Esophagus (tissue), 2 donors: ENCODE results near the gene ZNF705A. TPM values are rescaled to one million over a fixed set of nuclear protein-coding genes. Genes with fewer than 3 reads are reported as not detected.
"Not testable (repeated sequence)": the region's sequence is repeated elsewhere in the genome, so short reads cannot be mapped to it uniquely, and the experiment has no call there.

Experiments
- H3K27ac ChIP-seq, 2 donors: one replicate each; pipeline ENCODE4 v1.5.1; 2013; ENCODE audit warnings: low read depth in 2 of 2, mild to moderate bottlenecking in 2 of 2, inconsistent platforms in 1 of 2, low read length in 1 of 2, moderate library complexity in 1 of 2
- H3K27me3 ChIP-seq, 2 donors: one replicate each; pipeline ENCODE4 v1.6.1; 2013; ENCODE audit warnings: low read length in 2 of 2, control low read depth in 1 of 2, mild to moderate bottlenecking in 1 of 2; ENCODE audit not compliant: insufficient read depth in 2 of 2, control insufficient read depth in 1 of 2
- H3K36me3 ChIP-seq, 2 donors: one replicate each; pipeline ENCODE4 v1.6.1; 2013; ENCODE audit warnings: low read length in 1 of 2; ENCODE audit not compliant: control insufficient read depth in 2 of 2, insufficient read depth in 2 of 2
- H3K4me1 ChIP-seq, 2 donors: one replicate each; pipeline ENCODE4 v1.6.1; 2013; ENCODE audit warnings: low read length in 1 of 2; ENCODE audit not compliant: control insufficient read depth in 2 of 2, insufficient read depth in 2 of 2
- H3K4me3 ChIP-seq, 2 donors: one replicate each; pipeline ENCODE4 v1.5.1; 2013; ENCODE audit warnings: low read length in 2 of 2, mild to moderate bottlenecking in 2 of 2, low read depth in 1 of 2, moderate library complexity in 1 of 2
- H3K9me3 ChIP-seq, 2 donors: one replicate each; pipeline ENCODE4 v1.6.1; 2013; ENCODE audit warnings: mild to moderate bottlenecking in 2 of 2, low read depth in 1 of 2, low read length in 1 of 2, moderate library complexity in 1 of 2; ENCODE audit not compliant: control insufficient read depth in 2 of 2, insufficient read depth in 1 of 2
- WGBS, 2 donors: extraction: QIAGEN DNeasy Blood & Tissue Kit; methylation state at CpG; one replicate each; pipeline ENCODE4 v1.1.7; 2013; 5-methylcytosine and 5-hydroxymethylcytosine counted together
- polyA plus RNA-seq, 2 donors: library from polyadenylated mRNA; stranded (reverse); fragments of 200-250 nt; gene quantifications; one replicate each; pipeline ENCODE4 v1.2.3, GENCODE V29; 2013
- donor health status: healthy with polysubstance abuse.
- donor health status: Bipolar disorder and iron deficiency.

The ZNF705A gene
- polyA plus RNA-seq, 2 donors, result not detected

DNA sequence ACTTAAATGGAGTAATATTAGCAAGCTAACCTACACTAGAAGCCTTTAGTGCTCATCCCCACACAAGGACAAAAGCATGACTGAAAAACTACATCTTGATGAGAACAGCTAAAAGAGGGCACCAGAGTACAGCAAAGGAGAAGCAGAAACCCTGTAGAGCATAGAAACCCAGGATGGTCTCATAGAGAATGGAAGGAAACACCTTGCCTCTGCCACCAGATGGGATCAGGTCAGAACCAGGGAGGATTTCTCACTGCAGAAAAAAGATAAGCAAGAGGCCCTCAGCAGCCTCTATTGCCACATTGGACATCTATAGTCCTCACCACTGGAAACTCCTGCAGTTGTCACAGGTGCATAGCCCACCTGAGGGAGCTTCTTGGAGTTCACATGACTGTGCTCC is 13.6 kb upstream of the ZNF705A start:
- peaks cover 0 to 2% of the 10 kb centered on the region in 2 donors for H3K4me1 ChIP-seq
- H3K27ac ChIP-seq, result no peak overlapping the region
- H3K9me3 ChIP-seq, result no peaks in the 10 kb centered on the region
- no peak overlapping the region for H3K4me3 ChIP-seq
- no peaks in the 10 kb centered on the region for H3K36me3 ChIP-seq
- H3K27me3 ChIP-seq, result peaks cover 0 to 4% of the 10 kb centered on the region in 2 donors

DNA sequence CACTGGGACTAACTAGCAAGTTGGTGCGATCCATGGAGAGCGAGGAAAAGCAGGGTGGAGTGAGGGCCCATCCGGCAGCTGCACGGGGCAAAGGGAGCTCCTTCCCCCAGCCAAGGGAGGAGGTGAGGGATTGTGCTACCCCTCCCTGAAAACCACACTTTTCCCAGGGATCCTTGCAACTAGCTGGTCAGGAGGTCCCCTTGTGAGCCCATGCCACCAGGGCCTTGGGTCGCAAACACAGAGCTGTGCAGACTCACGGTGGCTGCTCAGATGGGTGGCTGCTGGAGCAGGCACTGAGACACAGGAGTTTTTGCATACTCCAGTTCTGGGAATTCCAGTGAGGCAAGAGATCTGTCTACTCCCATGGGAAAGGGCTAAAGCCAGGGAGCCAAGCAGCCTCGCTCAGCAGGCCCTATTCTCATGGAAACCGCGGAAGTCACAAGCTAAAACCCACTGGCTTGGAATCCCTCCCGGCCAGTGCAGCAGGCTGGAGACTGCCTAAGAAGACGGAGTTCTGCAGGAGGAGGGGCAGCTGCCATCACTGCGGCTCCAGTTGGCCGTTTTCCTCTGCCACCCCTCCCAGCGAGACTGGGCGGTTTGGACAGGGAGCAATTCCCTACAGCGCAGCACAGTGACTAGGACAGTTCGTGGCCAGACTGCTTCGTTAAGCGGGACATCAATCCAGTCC is 10.9 kb upstream of the ZNF705A start:
- Histone ChIP-seq H3K4me1 (peaks cover 0 to 2% of the 10 kb centered on the region in 2 donors), H3K27ac (no peak overlapping the region), H3K36me3 (no peaks in the 10 kb centered on the region), H3K4me3 (no peak overlapping the region), H3K9me3 (no peaks in the 10 kb centered on the region), H3K27me3 (peaks cover 0 to 4% of the 10 kb centered on the region in 2 donors)
- WGBS, 2 donors, result 51 to 52% methylated on average over 19 of the region's 19 CpGs

GRCh38 chr12:8146442-8146771 is 10.4 kb upstream of the ZNF705A start:
- Histone ChIP-seq H3K9me3 (no peaks in the 10 kb centered on the region), H3K27ac (no peak overlapping the region), H3K27me3 (peaks cover 0 to 4% of the 10 kb centered on the region in 2 donors), H3K4me1 (peaks cover 0 to 2% of the 10 kb centered on the region in 2 donors), H3K36me3 (no peaks in the 10 kb centered on the region), H3K4me3 (no peak overlapping the region)
- 58 to 61% methylated on average over 4 of the region's 4 CpGs for WGBS, 2 donors

DNA sequence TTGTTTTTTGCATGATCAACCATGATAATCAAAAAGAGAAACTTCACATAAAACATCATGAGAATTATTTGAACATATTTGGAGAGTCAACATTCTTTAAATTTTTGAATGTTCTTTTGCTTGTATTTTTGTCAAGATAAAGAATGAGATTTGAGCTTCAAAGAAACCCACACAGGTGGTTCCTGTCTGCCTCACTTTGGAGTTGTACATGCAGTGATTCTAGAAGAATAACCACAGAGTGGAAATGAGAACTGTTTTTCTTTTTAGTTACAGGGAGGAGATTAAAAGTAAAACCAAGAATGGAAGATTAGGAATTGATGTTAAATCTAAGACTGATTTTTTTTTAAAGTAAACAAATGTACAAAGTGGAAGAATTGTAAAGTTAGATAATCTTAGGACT is 2.3 kb upstream of the ZNF705A start:
- no peaks in the 10 kb centered on the region for H3K36me3 ChIP-seq
- no peak overlapping the region for H3K4me3 ChIP-seq
- H3K27ac ChIP-seq, result no peak overlapping the region
- no peaks in the 10 kb centered on the region for H3K9me3 ChIP-seq
- no peaks in the 10 kb centered on the region for H3K4me1 ChIP-seq
- H3K27me3 ChIP-seq, result peaks cover 0 to 2% of the 10 kb centered on the region in 2 donors

DNA sequence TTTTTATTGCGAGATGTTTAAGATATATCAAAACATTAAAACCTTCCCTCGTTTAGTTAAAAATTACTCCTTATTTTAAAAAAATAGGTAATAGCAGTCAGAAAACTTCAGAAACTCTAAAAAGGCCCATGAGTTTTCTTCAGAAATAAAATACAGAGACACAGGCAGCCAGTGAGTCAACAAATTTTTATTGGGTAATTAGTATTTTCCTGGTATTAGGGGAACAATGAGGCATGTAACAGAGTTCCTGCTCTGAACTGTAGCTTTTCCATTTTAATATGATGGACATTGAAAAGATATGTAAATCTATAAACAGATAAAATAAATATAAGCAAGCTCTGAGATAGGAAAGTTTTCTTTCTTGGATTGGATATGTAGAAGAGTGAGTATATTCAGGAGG is 399 bp upstream of the ZNF705A start:
- Histone ChIP-seq H3K9me3 (no peaks in the 10 kb centered on the region), H3K27me3 (peaks cover 0 to 2% of the 10 kb centered on the region in 2 donors), H3K4me3 (no peak overlapping the region), H3K27ac (no peak overlapping the region), H3K36me3 (no peaks in the 10 kb centered on the region), H3K4me1 (no peaks in the 10 kb centered on the region)
- WGBS, 2 donors, result 89 to 91% methylated on average over 2 of the region's 2 CpGs

DNA sequence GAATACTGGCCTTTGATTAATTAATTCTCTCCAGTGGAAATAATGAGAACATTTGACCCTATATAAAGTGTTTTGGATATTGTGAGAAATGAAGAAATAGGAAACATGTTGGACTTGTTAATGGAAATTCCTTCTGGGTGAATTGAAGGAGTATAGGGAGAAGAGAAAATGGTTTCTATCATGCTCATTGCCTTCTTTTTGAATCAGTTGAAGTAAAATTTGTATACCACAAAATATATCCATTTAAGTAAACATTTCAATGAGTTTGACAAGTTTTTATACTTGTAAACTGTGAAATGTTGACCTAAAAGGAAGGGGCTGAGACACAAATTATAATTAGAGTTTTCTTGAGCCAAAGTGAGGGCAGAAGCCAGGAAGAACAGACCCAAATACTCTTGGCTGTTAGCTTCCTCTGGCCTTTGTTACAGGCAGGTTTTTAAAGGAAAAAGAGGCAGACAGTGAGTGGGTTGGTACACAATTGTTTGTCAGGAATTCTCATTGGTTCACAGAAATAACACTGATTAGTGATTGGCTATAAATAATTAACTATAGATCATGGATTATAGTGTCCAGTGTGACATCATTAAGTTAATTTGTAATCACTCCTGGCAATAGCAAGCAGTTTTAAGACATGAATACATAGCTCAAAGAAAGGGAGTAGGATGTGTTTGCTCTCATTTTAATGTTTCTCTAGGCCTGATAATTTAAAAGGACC is 826 bp downstream of the ZNF705A start:
- Histone ChIP-seq H3K4me3 (no peak overlapping the region), H3K9me3 (no peaks in the 10 kb centered on the region), H3K36me3 (no peaks in the 10 kb centered on the region), H3K27me3 (peaks cover 0 to 2% of the 10 kb centered on the region in 2 donors), H3K4me1 (no peaks in the 10 kb centered on the region), H3K27ac (no peak overlapping the region)

GRCh38 chr12:8172911-8173310 is 16.1 kb downstream of the ZNF705A start:
- not testable (repeated sequence) for H3K27me3 ChIP-seq, H3K9me3 ChIP-seq, H3K4me1 ChIP-seq, H3K27ac ChIP-seq, H3K4me3 ChIP-seq, H3K36me3 ChIP-seq
- WGBS, 2 donors, result 92 to 98% methylated on average over 2 of the region's 2 CpGs

- WGBS, 2 donors, result 0 to 1% methylated on average over 41 to 43 of the region's 43 CpGs
- peak overlapping the region in 1 of 2 donors; percentile 42 for H3K27ac ChIP-seq
- H3K9me3 ChIP-seq, H3K36me3 ChIP-seq, H3K27me3 ChIP-seq, H3K4me1 ChIP-seq: not testable (repeated sequence)
- H3K4me3 ChIP-seq, result peak overlapping the region; percentile 55 to 59
Observed at GRCh38 chr12:8179989-8180585, 23.3 kb downstream of the ZNF705A start.

- not testable (repeated sequence) for H3K27ac ChIP-seq, H3K4me3 ChIP-seq, H3K4me1 ChIP-seq, H3K27me3 ChIP-seq, H3K9me3 ChIP-seq, H3K36me3 ChIP-seq
Observed at GRCh38 chr12:8181271-8181670, 24.5 kb downstream of the ZNF705A start.

DNA sequence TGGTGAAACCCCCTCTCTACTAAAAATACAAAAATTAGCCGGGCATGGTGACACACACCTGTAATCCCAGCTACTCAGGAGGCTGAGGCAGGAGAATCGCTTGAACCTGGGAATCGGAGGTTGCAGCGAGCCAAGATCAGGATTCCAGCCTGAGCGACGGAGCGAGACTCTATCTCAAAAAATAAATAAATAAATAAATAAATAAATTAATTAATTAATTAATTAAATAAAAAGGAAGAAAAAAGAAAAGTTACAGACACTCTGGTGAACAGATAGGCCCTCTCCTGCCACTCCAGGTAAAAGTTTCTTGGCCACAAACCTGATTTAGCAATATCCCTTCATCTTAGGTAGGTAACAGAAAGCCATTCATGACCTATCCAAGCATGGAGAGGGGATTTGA is 26.1 kb downstream of the ZNF705A start:
- H3K27me3 ChIP-seq, H3K27ac ChIP-seq, H3K4me1 ChIP-seq, H3K36me3 ChIP-seq, H3K4me3 ChIP-seq, H3K9me3 ChIP-seq: not testable (repeated sequence)
- 96 to 97% methylated on average over 7 of the region's 7 CpGs for WGBS, 2 donors
